HG03135 (cell line): ENCODE measurements around the gene TRIP13.

Experiments used
- ATAC-seq: cut with Tn5 transposase; IDR thresholded peaks from one replicate; pipeline ENCODE4 v1.9.1; 2021; ENCODE audit warnings: mild to moderate bottlenecking, moderate library complexity; ENCODE audit not compliant: unreplicated experiment

The TRIP13 gene

DNA sequence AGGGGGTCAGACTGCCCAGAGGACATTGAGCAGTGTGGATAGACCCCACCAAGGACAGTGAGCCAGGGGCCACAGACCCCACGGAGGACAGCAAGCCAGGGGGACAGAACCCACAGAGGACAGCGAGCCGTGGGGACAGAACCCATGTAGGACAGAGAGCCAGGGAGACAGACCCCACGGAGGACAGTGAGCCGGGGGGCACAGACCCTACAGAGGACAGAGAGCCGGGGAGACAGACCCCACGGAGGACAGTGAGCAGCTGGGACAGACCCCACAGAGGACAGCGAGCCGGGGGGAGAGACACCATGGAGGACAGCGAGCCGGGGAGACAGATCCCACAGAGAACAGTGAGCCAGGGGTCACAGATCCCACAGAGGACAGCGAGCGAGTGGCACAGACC is 38.5 kb upstream of the TRIP13 start:
- ATAC-seq = no peak

GRCh38 chr5:854966-855743 is 37.5 kb upstream of the TRIP13 start:
- no peak for ATAC-seq

DNA sequence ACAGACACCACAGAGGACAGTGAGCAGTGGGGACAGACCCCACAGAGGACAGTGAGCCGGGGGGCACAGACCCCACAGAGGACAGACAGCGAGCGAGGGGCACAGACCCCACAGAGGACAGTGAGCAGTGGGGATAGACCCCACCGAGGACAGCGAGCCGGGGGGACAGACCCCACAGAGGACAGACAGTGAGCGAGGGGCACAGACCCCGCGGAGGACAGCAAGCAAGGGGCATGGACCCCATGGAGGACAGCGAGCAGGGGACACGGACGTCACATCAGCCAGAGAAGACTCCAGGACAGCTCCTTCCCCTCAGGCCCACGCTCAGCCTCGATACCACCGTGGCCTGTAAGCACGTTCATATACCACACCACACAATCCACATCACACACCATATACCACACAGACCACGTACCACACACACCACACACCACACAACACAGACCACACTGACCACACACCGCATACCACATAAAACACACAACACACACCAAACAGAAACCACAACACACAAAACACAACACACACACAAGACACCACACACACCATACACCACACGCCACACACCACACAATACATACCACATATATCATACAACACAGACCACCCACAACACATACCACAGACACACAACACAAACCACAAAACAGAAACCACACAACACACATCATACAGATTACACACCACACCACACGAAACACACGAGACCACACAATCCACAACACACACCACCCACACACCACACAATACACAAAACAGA is 36.7 kb upstream of the TRIP13 start:
- ATAC-seq = no peak

DNA sequence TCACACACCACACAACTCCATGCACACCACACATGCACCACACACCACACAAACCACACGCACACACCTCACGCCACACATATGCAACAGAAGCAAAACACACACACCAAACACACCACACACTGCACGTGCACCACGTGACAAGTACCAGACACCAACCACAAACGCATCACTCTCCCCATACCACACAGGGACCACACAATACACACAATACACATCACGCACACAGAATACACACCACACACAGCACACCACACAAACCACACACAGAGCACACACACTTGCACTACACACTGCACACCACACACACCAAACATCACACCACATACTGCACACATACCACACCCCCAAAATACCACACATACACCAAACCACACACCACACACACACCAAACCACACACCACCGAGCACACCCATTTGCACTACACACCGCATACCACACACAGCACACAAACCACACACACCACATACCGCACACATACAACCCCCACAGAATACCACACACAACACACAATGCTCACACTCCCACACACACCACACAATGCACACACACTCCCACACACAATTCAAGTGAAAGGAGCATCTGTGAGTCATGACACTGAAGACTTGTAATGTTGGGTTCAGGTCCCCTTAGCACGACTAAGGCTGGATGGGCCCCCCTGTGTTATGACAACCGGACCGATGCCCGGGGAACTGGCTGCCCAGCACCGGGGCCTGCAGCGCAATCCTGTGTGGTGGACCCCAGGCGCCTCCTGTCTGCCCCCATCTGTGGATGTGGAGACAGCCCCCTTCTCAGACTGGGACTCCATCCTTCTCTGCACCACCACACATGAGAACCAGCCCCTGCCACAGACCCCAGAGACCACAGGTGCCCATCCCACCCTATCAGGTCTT is 35.9 kb upstream of the TRIP13 start:
- no peak for ATAC-seq

DNA sequence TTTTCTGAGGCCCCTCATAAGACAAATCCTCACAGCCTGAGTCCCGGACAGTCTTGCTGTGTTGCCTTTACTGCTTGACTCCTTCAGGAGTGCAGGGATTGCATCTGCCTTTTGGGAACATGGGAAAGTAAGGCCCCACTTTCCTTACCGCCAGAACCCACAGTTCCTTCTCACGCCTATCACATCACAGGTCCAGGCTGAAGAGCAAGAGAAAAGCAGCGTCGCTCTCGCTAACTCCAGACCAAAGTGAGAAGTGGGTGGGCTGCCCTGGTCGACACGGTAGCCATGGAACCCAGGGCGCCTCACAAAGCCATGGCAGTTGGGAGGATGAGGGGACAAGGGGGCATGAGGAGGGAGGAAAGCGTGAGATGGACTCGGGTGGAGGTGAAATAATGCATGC is 34.0 kb upstream of the TRIP13 start:
- no peak for ATAC-seq

- ATAC-seq = no peak
These were observed 33.3 kb upstream of the TRIP13 start for GRCh38 chr5:859391-859790.

GRCh38 chr5:859798-860296 is 32.8 kb upstream of the TRIP13 start:
- no peak for ATAC-seq

DNA sequence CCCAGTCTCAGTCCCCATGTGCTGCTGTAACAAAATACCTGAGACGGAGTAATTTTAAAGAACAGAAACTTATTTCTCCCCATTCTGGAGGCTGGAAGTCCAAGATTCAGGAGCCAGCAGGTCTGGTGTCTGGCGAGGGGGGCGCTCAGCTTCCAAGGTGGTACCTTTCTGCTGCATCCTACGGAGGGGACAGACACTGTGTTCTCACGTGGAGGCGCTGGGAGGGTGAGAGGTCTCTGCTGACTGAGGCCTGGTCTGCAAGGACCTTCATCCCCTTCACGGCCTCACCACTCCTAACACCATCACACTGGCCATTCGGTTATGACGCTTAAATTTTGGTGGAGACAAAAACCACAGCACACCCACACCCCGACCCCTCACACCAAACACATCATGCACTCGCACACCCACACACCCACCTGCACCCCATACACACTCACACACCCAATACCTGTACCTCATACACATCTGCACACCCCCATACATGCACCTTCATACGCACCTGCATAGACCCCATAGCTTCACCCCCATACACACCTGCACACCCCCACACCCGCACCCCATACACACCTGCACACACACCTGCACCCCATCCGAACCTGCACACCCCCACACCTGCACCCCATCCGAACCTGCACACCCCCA is 32.1 kb upstream of the TRIP13 start:
- ATAC-seq = no peak

- no peak for ATAC-seq
These were observed 31.0 kb upstream of the TRIP13 start for GRCh38 chr5:861442-862366.

- no peak for ATAC-seq
These were observed 30.1 kb upstream of the TRIP13 start for GRCh38 chr5:862367-863243.

DNA sequence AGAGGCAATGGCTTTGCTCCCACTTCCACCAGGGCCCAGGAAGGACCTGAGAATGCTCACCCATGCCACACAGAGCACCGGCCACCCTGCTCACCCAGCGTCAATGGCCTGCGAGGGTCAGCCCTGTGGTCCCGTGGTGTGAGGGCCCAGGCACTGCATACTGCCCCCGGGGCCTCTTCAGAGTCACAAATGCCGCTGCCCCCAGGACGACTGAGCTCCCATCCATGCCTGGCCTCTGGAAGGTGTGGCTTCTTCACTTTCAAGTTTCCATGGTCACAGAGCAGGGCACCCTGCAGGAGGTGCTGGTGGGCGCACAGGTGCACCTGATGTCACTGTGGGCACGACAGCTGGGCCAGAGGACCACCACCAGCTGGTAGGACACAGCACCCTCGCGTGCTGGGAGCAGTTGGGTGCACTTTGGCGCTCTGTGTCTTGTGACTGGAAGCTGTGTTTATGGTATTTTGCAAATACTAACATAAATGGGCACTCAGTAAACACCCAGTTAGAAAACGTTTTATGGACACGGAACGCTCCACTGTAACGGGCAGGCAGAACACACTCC is 29.4 kb upstream of the TRIP13 start:
- no peak for ATAC-seq

GRCh38 chr5:864492-865167 is 28.1 kb upstream of the TRIP13 start:
- no peak for ATAC-seq

- ATAC-seq = no peak
These were observed 27.5 kb upstream of the TRIP13 start for GRCh38 chr5:865168-865521.

DNA sequence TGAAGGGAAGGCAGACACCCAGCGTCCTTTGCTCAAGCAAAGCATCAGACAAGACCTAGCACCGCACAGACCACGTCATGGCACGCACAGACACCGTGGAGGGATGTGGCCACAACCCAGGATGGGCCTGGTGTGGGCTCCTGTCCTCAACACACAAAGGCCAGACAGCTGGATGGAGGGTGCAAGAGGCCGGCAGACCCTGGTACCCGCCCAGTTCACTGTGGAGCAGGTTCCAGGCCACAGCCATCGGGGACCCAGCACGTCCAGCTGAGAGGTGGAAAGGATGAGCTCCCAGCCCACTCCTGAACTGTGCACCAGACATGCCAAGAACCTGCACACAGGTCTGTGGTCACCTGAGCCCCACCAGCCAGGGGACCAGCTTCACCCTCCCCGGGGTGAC is 26.9 kb upstream of the TRIP13 start:
- no peak for ATAC-seq

DNA sequence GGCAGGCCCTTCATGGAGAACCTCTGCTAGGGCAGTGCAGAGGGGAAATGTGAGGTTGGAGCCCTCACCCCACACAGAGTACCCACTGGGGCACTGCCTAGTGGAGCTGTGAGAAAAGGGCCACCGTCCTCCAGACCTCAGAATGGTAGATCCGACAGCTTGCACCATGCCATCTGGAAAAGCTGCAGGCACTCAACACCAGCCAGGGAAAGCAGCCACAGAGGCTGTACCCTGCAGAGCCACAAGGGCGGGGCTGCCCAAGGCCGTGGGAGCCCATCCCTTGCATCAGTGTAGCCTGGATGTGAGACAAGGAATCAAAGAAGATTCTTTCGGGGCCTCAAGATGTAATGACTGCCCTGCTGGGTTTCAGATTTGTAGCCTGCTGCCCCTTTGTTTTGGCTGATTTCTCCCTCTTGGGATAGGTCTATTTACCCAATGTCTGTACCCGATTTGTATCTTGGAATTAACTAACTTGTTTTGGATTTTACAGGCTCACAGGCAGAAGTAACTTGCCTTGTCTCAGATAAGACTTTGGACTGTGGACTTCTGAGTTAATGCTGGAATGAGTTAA is 25.3 kb upstream of the TRIP13 start:
- ATAC-seq = no peak

DNA sequence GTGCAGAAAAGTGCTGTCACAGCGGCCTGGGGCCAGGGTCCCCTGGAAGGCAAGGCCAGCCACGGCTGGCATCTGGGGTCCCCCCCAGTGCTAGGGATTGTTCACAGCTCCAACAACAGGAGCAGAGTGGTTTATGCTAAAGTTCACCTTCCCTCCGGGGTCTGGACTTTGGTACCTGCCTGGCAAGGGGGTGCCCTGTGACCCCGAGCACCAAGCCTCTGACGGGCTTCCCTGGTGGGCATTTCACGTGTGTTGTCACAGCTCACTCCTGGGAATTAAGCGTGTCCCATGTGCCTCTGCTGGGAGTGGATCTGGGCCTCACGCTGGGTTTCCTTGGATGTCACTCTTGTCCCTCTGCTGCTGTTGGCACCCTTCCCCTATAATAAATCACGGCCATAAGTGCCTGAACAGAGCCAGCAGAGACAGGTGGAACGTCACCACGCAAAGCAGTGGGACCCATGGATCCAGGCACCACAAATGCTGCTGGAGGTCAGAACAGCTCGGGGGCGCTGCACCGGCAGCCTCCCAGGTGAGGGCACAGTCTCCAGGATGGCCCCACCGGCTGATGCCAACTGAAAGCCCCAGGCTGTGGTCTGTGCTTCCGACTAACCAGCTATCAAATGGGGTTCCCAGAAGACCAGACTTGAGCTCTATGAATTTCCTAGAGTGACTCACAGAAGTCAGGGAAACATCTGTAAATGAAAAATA is 24.1 kb upstream of the TRIP13 start:
- no peak for ATAC-seq

DNA sequence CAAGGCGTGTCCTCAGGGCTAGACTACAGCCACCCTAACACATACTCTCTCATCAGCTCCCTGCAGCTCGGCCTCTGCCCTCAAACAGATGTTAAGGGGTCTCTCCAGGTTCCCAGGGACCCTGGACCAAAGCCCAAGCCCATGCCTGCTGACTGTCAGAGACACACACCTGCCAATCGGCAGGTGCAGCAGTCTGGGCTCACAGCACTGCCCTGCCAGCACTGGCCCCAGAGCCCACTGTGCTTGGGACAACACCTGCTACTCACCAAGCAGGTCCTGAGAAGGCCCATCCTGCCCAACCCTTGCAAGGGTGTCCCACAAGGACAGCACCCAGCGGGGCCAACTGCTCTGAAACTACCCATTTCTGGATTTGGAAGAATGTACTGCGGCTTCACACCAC is 21.7 kb upstream of the TRIP13 start:
- ATAC-seq = no peak
